Esophagus squamous epithelium (tissue), 4 donors: ENCODE data around the gene DCANP1.

Experiments used
- CTCF ChIP-seq, 6 experiments: fragments of 450-650 bp in 4 of 6; fragments of 200-600 bp in 2 of 6; sonication (generic) in 2 of 6; IDR thresholded peaks; one replicate each; pipeline ENCODE4 v1.5.1; 2016 to 2019; ENCODE audit warnings: antibody characterized with exemption in 6 of 6, mild to moderate bottlenecking in 4 of 6, moderate library complexity in 4 of 6
- POLR2A ChIP-seq, 4 donors: fragments of 450-650 bp; IDR thresholded peaks; one replicate each; pipeline ENCODE4 v1.6.1; 2017; ENCODE audit warnings: antibody characterized with exemption in 4 of 4, mild to moderate bottlenecking in 4 of 4, moderate library complexity in 3 of 4

GRCh38 chr5:135423146-135423845, 23.9 kb downstream of the DCANP1 start:
- no peak for TF ChIP-seq CTCF (IDR thresholded peaks at IDR 0.05)
- TF ChIP-seq POLR2A (IDR thresholded peaks at IDR 0.05), result no peak
